ENCODE results near the gene ELAC1.
"Not testable (repeated sequence)": the region's sequence is repeated elsewhere in the genome, so short reads cannot be mapped to it uniquely, and the experiment has no call there.

ELAC1 gene

DNA sequence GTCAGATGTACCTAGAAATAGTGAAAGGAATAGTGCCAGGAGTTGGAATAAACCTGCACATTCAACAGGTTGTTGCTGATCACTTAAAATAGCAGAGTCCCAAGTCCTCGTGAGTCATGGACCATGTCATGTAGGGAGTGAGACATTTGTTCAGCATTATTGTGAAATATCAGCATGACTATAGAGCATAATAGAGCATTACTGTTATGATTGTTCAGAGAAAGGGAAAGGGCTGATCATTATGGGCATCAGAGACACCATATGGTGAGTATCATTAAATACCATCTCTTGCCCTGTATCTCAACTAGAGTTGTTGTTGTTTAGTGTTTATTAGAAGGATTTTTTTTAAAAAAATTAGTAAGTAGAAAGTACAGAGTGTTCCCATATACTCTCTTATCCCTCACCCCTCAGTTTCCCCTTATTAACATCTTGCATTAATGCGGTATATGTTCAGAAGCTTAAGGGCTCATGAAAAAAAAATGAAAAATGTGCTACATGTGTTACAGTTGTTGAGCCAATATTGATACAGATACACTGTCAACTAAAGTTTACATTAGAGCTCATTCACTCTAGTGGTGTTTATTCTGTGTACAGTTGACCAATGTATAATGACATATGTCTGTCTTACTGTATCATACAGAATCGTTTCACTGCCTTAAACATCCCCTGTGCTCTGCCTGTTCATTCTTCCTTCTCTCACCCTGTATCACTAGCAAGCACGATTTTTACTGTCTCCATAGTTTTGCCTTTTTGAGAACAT, 5.7 kb downstream of the ELAC1 start:
- DNase-seq, result no peak

DNA sequence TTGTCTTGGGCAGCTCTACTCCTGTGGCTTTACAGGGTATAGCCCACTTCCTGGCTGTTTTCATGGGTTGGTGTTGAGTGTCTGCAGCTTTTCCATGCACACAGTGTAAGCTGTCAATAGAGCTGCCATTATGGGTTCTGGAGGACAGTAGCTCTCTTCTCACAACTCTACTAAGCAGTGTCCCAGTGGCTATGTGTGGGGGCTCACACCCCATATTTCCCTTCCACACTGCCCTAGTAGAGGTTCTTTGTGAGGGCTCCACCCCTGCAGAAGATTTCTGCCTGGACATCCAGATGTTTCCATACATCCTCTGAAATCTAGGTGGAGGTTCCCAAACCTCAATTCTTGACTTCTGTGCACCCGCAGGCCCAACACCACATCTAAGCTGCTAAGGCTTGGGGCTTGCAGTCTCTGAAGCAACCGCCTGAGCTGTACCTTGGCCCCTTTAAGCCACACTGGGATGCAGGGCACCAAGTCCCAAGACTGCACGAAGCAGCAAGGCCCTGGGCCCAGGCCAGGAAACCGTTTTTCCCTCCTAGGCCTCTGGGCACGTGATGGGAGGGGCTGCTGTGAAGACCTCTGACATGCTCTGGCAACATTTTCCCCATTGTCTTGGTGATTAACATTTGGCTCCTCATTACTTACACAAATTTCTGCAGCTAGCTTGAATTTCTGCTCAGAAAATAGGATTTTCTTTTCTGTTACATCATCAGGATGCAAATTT, 9.4 kb downstream of the ELAC1 start:
- DNase-seq, result no peak

DNA sequence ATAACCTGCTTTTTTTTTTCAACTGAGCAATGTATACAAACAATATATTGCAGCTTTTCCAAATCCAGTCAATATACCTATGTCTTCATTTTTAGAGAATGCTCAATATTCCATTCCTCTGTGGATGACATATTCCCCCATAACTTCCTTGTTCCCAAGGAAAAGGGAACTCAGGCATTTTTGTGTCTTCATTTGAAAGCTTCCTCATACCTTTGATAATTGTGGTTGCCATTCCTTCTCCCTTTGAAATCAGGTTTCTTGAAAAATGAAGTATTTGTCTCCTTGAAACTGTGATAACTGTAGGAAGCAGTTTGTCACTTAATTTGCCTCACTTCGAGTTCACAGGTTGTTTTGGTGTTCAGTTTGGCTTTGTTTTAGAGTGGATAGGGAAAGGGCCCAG, 13.5 kb downstream of the ELAC1 start:
- no peak for DNase-seq

DNA sequence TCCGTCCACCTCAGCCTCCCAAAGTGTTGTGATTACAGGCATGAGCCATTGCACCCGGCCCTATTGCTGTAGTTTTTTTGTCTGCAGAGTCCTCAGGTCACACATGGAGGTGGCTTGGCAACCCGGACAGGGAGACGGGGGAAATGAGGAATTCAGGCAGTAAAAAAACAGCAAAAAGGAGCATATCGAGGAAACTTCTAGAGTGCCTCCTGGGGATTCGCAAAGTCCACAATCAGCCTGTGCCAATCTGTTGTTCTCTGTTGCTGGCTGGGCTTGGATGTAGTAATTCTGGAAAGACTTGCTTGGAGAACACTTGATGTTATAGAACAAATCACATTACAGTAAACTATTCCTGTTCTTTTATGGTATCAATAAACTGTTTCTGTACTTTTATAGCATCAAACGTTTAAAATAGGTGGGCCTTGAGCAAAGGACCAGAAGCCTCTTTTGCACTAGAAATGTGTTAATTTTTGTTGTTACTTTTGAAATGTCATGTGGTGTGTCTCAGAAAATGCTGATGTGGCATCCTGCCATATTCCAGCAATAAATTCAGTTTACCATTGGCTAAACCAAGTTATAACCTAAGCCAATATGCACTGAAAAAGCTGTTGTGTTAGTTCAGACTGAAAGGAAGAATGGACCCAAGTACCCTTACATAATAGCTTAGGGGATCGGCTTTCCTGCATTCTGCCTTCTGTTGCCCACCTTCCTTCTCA, 14.4 kb downstream of the ELAC1 start:
- DNase-seq, result no peak

DNA sequence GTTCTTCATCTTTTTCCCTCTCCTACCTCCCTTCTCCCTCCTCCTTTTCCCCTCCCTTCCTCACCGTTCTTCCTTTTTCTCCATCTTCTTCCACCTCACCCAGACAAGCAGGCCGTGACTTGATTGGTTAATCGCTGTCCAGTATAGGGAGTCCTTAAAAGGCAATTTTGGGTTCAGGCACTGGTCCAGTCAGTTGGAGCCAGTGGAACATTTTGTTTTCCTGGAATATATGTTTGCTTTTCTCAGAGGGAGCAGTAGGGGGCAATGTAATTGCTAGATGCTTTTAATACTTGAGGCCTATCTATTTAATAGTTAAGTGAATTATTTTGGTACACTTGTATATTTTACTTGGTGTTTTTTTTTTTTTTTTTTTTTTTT, 15.0 kb downstream of the ELAC1 start:
- DNase-seq, result no peak

DNA sequence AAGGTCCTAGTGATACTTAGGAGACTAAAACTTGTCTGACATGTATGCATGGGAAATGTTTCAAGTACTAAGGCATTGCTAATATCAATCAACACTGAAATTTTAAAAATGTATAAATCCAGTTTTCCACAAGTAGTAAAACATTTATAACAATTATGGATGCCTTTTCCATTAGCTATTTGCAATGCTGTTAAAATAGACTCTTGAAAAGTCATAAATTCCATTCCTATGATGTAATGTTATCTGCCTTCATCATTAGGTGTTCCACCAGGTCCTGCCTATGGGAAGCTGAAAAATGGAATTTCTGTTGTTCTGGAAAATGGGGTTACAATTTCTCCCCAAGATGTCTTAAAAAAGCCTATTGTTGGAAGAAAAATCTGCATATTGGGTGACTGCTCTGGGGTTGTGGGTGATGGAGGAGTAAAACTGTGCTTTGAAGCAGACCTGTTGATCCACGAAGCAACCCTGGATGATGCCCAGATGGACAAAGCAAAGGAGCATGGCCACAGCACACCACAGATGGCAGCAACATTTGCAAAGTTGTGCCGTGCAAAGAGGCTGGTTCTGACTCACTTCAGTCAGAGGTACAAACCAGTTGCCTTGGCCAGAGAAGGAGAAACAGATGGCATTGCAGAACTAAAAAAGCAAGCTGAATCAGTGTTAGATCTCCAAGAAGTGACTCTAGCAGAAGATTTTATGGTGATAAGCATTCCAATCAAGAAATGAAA, 18.7 kb downstream of the ELAC1 start:
- no peak for DNase-seq

DNA sequence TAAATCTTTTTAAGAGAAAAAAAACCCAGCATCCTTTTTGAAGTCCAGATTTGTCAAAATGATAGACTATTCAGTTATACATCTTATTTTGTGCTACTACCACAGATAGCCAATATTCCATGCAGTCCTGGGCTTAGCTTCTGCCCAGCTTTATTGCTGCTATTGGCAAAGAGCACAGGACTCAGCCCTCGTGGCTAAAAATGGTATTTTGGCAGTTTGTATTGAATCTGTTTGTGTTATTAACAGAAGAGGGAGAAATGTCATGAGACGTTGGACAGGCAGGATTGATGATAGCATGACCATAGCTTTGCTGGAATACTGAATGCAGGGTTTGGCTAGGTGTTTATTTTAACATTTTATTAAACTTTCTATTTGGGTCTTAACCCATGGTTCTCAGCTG, 19.4 kb downstream of the ELAC1 start:
- no peak for DNase-seq

DNA sequence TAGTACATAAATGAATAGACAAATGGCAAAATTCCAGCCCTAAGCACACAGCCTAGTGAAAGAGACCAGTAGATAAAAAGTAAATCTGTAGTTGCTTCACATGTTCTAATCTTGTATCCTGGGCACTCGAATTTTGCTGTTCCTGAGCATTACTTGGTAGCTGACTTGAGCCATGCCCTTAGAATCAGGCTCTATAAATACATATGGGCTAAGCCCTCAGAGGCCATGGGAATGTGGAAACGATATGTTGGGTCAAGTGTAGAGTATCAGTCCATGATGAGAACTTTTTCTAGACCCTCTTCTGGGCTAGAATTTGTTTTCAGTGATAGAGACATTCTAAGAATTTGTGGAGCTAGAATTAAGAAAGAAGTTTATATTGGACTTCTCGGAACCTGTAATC, 21.9 kb downstream of the ELAC1 start:
- no peak for DNase-seq

DNA sequence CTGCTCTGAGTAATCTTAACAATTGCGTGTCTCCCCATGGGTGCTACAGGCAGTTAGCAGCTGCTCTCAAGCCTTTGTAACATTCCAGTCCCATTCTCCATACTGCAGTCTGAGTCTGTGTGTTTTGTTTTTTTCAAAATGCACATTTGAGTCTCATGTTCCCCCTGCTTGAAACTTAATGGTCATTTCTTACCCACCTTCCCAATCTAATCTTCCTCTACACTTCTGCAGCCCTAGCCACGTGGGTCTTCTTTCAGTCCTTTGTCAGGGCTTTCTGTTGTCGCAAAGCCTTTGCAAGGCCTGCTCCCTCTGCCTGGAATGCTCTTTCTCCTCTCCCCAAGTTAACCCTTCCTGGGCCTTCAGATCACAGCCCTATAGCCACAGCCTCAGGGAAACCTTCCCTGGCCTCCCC, 24.5 kb downstream of the ELAC1 start:
- DNase-seq, result no peak

DNA sequence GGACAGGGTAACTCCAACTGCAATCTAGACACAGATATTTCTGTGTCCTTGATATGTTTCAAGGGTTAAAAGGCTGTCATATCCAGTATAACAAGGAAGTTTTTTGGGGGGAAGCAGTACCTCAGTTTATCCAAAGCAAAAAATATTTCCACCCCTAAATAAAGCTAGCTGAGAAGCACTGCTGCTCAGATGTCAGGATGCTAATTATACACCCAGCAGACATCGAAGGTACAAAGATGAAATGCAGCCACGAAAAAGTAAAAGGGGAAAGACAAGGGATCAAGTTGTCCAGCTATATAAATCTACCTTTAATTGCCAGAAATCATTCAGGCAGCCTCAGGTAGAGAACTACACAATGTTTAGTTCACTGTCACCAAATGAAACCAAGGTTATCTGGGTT, 26.2 kb downstream of the ELAC1 start:
- DNase-seq, result no peak

DNA sequence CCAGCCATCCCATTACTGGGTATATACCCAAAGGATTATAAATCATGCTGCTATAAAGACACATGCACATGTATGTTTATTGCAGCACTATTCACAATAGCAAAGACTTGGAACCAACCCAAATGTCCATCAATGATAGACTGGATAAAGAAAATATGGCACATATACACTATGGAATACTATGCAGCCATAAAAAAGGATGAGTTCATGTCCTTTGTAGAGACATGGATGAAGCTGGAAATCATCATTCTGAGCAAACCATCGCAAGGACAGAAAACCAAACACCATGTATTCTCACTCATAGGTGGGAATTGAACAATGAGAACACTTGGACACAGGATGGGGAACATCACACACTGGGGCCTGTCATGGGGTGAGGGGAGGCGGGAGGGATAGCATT, 35.3 kb downstream of the ELAC1 start:
- not testable (repeated sequence) for DNase-seq

DNA sequence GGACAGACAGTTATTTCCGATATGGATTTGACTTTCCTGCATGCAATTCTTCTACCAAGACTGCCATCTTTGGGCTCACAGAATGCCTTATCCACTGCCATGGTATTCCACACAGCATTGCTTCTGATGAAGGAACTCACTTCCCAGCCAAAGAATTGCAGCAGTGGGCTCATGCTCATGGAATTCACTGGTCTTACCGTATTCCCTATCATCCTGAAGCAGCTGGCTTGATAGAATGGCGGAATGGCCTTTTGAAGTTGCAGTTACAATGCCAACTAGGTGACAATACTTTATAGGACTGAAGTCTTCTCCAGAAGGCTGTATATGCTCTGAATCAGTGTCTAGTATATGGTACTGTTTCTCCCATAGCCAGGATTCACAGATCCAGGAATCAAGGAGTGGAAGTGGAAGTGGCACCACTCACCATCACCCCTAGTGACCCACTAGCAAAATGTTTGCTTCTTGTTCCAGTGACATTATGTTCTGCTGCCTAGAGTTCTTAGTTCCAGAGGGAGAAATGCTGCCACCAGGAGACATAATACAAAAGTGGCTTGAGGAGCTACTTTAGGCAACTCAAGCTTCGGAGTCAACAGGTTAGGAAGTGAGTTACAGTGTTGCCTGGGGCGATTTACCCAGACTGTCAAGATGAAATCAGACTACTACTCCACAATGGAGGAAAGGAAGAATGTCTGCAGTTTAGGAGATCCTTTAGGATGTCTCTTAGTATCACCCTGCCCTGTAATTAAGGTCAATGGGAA, 38.4 kb downstream of the ELAC1 start:
- no peak for DNase-seq

DNA sequence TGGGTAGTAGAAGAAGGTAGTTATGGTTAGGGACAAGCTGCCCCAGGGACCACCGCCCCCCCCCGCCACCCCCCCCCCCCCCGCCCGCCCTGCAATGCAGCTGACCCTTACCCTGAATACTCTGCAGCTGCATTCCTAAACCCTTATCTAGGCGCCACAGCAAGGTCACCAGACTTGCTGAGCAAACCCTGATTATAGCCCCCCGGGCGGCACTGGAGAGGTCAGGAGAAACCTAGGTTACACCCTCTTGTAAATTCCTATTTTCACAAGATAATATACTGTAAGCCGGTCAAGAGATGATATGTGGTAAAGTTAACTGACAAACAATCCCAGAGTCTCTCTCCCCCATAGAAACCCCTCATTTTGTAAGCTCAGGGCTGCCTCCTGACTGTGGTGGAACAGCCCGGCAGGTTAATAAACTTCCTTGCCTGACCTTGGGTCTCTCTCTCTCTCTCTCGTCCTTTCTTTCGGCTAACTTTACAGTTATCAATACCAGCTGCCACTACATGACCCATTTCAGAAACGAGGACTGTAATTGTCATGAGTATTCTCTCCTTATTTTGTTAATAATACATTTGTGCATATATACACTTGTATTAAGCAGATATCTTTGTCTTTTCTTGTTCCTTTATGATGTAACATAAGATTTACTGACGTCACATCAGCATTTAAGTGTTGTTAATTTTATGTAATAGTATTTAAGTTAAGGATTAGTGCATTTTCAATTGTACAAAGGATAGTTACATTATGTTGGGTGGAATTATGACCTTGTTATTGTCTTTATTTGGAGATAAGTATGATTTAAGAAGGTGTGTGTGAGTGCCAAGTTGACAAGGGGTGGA, 39.3 kb downstream of the ELAC1 start:
- no peak for DNase-seq

DNA sequence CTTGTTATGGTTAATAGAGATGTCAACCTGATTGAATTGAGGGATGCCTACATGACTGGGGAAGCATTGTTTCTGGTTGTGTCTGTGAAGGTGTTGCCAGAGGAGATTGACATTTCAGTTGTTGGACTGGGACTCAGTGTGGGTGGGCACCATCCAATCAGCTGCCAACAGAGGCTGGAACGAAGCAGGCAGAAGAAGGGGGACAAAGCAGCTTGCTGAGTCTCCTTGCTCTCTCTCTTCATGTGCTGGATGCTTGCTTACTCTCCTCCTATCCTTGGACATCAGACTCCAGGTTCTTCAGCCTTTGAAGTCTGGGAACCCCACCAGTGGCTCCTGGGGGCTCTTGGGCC, 39.9 kb downstream of the ELAC1 start:
- DNase-seq, result no peak

DNA sequence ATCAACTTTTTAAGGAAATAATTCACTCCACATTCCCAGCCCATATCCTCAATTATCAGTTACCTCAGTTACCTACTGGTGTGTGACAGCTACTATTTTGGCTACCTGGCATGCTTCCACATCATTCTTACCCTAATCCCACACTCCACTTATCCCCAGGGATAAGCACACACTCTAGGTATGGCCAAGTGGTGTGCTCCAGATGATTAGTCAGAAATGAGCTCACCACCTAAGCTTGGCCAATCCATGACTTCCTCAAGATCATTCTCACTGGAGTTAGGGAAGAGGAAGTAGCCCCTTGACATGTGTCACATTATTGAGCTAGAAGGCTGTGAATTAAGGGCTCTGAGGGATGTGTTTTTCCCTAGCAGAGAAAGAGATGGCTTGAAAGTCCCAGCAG, 41.2 kb downstream of the ELAC1 start:
- no peak for DNase-seq

DNA sequence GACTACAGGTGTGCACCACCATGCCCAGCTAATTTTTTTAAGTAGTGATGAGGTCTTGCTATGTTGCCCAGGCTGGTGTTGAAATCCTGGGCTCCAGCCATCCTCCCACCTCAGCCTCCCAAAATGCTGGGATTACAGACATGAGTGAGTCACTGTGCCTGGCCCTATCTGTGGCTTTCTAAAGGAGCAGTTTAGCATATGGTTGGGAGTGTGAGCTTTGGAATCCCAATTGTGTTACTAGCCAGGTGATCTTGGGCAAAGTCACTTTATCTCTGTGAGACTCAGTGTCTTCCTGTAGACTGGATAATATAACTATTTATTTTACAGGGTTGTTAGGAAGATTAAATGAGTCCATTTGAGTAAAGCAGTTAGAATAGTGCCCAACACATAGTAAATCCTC, 42.4 kb downstream of the ELAC1 start:
- no peak for DNase-seq

DNA sequence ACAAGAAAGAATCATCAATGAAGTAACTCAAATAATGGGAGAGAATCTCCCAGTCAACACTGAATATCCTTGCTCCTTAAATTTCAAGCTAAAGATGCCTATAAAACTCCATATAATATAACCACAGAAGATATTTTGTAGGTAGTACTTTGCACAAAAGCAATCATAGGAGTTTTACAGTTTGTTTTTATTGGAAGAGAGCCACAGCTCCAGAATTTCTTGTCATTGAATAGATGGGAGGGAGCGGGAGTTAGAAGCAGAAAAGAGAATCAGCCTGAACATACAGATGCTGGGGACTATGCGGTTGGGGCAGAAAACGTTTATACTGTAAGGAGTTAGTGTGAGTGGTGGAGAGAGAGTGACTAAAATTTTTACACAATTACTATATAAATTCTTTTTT, 43.9 kb downstream of the ELAC1 start:
- DNase-seq, result no peak

DNA sequence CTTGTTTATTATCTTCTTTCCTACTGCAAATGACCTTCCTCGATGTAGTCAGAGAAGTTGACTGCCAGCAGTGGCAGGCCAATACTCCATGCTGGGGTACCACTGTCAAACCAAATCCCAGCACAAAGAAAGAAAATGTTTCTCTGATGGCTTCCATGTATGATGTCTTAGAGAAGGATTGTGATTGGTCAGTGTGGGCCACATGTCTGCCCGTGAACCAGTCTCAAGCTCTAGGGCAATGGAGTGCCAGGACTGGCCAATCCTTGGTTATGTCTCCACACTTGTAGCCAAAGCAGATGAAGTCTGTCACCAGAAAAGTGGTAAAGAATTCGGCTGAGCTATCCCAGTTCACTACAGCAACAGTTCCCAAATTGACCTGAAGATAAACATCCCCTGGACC, 44.6 kb downstream of the ELAC1 start:
- no peak for DNase-seq

DNA sequence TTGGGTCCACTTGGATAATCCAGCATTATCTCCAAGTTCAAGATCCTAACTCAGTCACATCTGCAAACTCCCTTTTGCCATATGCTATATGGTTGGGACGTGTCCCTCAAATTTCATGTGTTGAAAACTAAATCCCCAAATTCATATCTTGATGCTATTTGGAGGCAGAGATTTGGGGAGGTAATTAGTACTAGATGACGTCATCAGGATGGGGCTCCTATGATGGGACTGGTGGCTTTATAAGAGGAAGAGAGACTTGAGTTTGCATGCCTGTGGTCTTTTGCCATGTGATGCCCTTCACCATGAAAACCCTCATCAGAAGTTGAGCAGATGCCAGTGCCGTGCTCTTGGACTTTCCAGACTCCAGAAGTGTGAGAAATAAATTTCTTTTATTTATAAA, 45.4 kb downstream of the ELAC1 start:
- no peak for DNase-seq

DNA sequence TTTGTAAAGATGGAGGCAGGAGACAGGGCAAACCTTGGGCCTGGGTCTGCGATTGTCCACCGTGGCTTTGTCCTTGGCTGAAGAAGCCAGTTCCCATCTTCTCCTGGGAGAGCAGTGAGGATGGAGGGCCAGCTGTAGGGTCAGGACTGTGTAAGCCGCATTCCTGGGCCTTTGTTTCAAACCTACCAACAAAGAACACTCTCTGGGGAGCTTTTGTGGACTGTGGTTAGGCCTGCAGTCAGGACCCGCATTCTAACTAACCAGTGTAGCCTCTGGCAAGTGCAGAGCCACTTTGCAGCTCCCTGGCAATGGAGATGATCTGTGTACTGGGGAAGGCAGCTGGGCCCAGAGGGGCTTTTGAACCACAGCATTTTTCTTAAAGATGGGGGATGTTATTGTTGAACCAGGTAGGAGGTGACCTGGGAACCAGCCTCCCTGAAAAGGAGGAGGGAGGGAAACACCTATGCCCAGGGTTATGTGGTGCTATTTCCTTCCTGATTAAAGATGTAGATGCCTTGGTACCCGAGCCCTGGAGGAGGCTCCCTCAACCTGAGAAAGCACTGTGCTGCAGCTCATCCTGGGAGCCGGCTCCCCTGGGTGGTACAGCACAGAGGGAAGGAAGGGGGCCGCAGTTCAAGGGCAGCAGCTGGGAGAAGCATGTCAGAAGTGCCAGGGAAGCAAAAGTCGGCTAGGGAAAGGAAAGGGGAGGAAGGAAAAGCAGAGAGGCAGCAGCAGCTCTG, 49.5 kb downstream of the ELAC1 start:
- DNase-seq, result no peak

DNA sequence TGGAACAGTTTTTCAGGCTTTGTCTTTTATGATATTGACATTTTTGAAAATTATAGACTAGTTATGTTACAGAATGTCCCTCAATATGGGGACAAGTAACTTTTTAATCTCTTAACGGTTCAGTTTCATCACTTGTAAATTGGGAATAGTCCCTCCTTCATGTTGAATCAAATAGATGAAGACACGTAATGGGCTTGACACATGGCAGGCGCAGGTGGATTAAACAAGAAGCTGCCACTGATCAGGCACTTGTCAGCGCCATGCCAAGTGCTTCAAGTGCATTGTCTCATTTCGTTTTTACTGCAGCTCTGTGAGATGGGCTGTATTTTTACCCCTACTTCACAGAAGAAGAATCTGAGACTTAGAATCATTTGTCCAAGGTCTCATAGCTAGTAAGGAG, 52.7 kb downstream of the ELAC1 start:
- DNase-seq, result no peak

Measured in activated T-cell treated with anti-CD3 and anti-CD28 coated beads, Interleukin-2, amount 50 U/mL, for 48 hours (primary cell).